Measurements from ENCODE around the gene WBP1. TPM values are rescaled to one million over a fixed set of nuclear protein-coding genes. Genes with fewer than 3 reads are reported as not detected.

WBP1 gene
- total RNA-seq, 2 donors from 2014 or later: 48.4 to 56.6 TPM

DNA sequence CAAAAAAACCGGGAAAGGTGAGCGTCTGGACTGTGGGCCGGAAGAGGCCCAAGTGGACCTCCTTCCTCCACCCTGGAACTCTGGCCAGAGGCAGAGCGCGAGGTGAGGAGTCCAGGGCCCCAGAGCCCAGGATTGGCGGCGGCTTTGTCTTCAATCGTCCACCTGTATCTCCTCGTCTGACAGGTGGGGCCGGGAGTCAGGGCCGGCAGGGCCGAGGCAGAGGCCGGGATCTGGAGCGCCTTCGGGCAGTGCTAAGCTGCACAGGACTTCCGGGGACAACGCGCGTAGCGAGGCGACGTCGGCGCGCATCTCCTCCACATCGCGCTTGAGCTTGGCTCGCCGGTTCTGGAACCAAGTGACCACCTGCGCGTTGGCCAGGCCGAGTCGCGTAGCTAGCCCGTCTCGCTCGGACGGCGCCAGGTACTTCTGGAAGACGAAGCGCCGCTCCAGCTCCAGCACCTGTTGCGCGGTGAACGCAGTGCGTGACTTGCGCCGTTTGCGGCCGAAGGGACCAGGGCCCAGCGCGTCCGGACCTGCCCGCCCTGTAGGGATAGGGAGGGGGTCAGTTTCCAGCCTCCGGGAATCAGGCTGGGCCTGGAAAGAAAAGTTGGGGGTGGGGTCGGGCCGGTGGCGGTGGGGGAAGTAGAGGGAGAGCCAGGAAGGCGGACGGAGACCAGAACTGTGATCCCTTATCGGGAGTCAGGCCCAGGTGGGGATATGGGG lies 39.7 kb downstream of the WBP1 start:
- ATAC-seq (peak; percentile 46), DNase-seq (peak in 1 of 2 donors; percentile 59)
- intact Hi-C loops (cut with DNase I, micrococcal nuclease): no loop called here

GRCh38 chr2:74498500-74499266 lies 40.4 kb downstream of the WBP1 start:
- intact Hi-C loops (cut with DNase I, micrococcal nuclease): no loop called here
- DNase-seq (peak in 1 of 2 donors; percentile 22), ATAC-seq (peak; percentile 16)

- intact Hi-C loops (cut with DNase I, micrococcal nuclease): no loop called here
- peak; percentile 10 for ATAC-seq
Measured at GRCh38 chr2:74499267-74499939, 41.2 kb downstream of the WBP1 start, which contains the start of gene LBX2. LBX2 (minus strand) TSS chr2:74499603; CDS start chr2:74499537, 66 bp downstream.

GRCh38 chr2:74499940-74500577 lies 41.8 kb downstream of the WBP1 start:
- ATAC-seq (no peak), DNase-seq (no peak)
- intact Hi-C loops (cut with DNase I, micrococcal nuclease): no loop called here

More at GRCh38 chr2:74499267-74499939, 41.2 kb downstream of the WBP1 start, which contains the start of gene LBX2:
- peak in 1 of 2 donors; percentile 57 for DNase-seq

DNA sequence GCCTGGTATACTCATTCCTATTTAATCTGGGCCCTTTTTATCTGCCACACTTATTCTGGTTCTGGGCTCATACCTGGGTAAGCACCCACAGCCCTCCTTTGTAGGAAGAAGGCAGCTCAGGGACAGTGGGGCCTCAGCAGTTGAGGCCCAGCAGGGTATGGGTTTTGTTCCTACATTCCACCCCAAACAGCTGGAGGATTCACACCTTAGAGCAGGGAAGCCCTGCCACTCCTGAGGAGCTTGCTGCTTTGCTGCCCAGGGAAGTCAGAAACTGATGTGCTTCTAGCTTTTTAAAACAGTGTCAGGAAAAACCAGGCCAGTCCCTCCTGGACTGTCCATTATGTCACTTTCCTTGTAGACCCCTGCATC lies 42.3 kb downstream of the WBP1 start:
- ATAC-seq (no peak), DNase-seq (no peak)
- intact Hi-C loops (cut with DNase I, micrococcal nuclease): no loop called here

DNA sequence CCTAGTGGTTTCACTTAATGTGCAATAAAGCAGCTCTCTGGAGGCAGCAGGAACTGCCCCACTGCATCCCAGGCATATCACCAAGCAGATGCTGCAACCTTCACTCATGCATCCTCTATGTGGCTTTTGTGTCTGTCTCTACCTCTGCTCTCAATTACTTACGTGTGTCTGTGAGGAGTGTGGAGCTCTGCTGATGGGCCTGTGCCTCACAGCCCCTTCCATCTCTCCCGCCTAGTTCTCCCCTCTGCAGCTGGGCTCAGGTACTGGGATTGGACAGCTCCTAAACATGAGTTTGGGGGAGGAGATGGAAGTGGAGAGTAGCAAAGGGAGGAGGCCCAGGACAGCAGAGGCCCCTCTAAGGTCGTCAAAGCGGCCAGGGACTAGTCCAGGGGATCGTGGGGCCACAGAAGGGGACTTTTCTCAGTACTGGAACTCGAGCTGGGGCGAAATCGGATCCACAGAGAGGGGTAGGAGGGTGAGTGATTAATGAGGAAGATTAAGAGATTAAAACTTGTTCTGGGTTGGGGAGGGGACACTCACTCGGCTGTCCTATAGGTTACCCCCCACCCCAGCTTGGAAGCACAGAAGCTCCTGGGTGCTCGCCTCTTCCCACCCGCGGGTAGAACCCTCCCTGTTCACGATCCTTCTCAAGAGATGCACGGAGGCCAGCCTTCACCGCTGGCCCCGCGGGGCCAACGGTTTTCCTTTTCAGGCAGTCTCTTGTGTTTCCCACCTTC lies 43.3 kb downstream of the WBP1 start:
- ATAC-seq: no peak
- no peak for DNase-seq
- intact Hi-C loops (cut with DNase I, micrococcal nuclease): no loop called here

GRCh38 chr2:74502147-74502719 lies 44.0 kb downstream of the WBP1 start:
- intact Hi-C loops (cut with DNase I, micrococcal nuclease): no loop called here
- ATAC-seq (peak; percentile 71), DNase-seq (peak; percentile 72 to 80)

- ATAC-seq: peak; percentile 69
- peak; percentile 87 to 91 for DNase-seq
- intact Hi-C loops (cut with DNase I, micrococcal nuclease): no loop called here
Measured at GRCh38 chr2:74502720-74503505, 44.7 kb downstream of the WBP1 start.

GRCh38 chr2:74503506-74504475 lies 45.6 kb downstream of the WBP1 start:
- intact Hi-C loops (cut with DNase I, micrococcal nuclease): no loop called here
- ATAC-seq (no peak), DNase-seq (no peak)

- DNase-seq (no peak), ATAC-seq (no peak)
- intact Hi-C loops (cut with DNase I, micrococcal nuclease): no loop called here
Measured at GRCh38 chr2:74504591-74504990, 46.4 kb downstream of the WBP1 start.

- intact Hi-C loops (cut with DNase I, micrococcal nuclease): no loop called here
Measured at GRCh38 chr2:74505448-74506246, 47.4 kb downstream of the WBP1 start.

DNA sequence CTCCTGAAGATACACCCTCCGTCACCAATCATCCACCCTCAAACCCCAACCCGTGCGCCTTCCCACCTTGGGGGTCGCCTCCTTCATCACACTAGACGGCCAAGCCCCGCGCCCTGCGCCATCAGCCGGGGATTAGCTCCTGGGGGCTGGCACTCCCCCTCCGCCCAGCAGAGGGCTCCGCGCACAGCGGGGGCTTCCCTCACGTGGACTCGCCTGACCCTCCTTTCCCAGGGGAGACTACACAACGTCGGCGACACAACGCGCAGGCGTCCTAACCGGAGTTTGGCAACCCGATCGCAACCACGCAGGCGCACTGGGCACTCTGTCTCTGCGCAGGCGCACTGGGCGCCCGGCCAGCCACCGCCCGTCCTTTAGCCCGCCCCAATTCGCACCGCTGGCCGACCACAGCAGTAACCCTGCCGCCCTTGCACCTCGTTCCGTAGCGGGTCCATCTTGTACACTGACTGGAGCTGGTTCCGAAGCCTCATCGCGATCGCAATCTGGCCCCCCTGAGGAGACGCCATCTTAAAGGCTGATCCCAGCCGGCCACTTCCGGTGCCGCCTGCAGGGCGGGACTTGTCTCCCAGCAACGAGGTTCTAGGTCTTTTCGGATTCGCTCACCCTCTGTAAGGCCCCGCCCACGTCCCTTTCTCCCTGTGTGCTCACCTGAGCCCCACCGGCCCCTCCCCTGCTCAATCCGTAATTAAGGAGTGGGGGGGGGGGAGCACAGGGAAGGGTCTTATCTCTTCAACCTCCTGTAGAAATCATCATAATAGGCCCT lies 49.1 kb downstream of the WBP1 start, which contains the start of gene PCGF1:
Gene PCGF1, minus strand, starts transcription at position 551 of the 781 bp plus-strand sequence. Its CDS starts 27 bp downstream, at position 524.
- DNase-seq: peak; percentile 100
- peak; percentile 89 for ATAC-seq
- intact Hi-C loops (cut with DNase I, micrococcal nuclease): no loop called here

More at GRCh38 chr2:74505448-74506246, 47.4 kb downstream of the WBP1 start:
- DNase-seq: no peak
- ATAC-seq: no peak

- peak; percentile 60 to 63 for DNase-seq
- intact Hi-C loops (cut with DNase I, micrococcal nuclease): no loop called here
Measured at GRCh38 chr2:74507926-74508520, 49.8 kb downstream of the WBP1 start.

GRCh38 chr2:74510272-74510671 lies 52.0 kb downstream of the WBP1 start:
- ATAC-seq: no peak
- DNase-seq: no peak
- intact Hi-C loops (cut with DNase I, micrococcal nuclease): no loop called here

More at GRCh38 chr2:74507926-74508520, 49.8 kb downstream of the WBP1 start:
- ATAC-seq: peak; percentile 52

Measured in left colon (tissue), 2 donors.